Tibial nerve (tissue), 3 donors: ENCODE results near the gene FBXO2.

Source experiments
- POLR2A ChIP-seq, 2 donors: fragments of 450-650 bp; IDR thresholded peaks; one replicate each; pipeline ENCODE4 v1.6.1; 2017; ENCODE audit warnings: antibody characterized with exemption in 2 of 2, mild to moderate bottlenecking in 2 of 2, moderate library complexity in 2 of 2
- TF ChIP-seq, protein P1 (sequence below), 5 experiments: fragments of 200-600 bp in 3 of 5; fragments of 450-650 bp in 2 of 5; sonication (generic) in 3 of 5; IDR thresholded peaks; one replicate each; pipeline ENCODE4 v1.5.1; 2016 to 2019; ENCODE audit warnings: antibody characterized with exemption in 5 of 5, mild to moderate bottlenecking in 3 of 5, moderate library complexity in 2 of 5

- TF ChIP-seq, protein P1, sequence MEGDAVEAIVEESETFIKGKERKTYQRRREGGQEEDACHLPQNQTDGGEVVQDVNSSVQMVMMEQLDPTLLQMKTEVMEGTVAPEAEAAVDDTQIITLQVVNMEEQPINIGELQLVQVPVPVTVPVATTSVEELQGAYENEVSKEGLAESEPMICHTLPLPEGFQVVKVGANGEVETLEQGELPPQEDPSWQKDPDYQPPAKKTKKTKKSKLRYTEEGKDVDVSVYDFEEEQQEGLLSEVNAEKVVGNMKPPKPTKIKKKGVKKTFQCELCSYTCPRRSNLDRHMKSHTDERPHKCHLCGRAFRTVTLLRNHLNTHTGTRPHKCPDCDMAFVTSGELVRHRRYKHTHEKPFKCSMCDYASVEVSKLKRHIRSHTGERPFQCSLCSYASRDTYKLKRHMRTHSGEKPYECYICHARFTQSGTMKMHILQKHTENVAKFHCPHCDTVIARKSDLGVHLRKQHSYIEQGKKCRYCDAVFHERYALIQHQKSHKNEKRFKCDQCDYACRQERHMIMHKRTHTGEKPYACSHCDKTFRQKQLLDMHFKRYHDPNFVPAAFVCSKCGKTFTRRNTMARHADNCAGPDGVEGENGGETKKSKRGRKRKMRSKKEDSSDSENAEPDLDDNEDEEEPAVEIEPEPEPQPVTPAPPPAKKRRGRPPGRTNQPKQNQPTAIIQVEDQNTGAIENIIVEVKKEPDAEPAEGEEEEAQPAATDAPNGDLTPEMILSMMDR (IDR thresholded peaks at IDR 0.05): no peak
- no peak for TF ChIP-seq POLR2A (IDR thresholded peaks at IDR 0.05)
Observed at GRCh38 chr1:11697893-11698210, 43.6 kb upstream of the FBXO2 start.
